ENCODE measurements around the gene PNPO. TPM values are rescaled to one million over a fixed set of nuclear protein-coding genes. Genes with fewer than 3 reads are reported as not detected.

Gene PNPO
- polyA plus RNA-seq = 1 to 10 TPM; 6.2 to 9.6 (median 9.2) TPM

GRCh38 chr17:47941246-47942095 lies at the start of gene PNPO:
TSS of gene PNPO (plus strand) at chr17:47941571. CDS start at chr17:47941676, 105 bp downstream.
- peak within 1 kb of the TSS; percentile 2 for H3K27ac ChIP-seq (ENCODE audit: low read depth, low read length)
- WGBS, 3 donors = 1 to 3% (median 1%) methylated on average over 50 of the region's 50 CpGs

GRCh38 chr17:47894498-47895346 lies 46.6 kb upstream of the PNPO start:
- WGBS, 3 donors = 26 to 41% (median 39%) methylated on average over 11 of the region's 11 CpGs
- H3K27ac ChIP-seq (ENCODE audit: low read depth, low read length) = no peak overlapping the region

GRCh38 chr17:47895347-47895855 lies 46.0 kb upstream of the PNPO start:
- 0 to 1% (median 1%) methylated on average over 25 of the region's 25 CpGs for WGBS, 3 donors
- H3K27ac ChIP-seq (ENCODE audit: low read depth, low read length) = peak overlapping the region; percentile 34

GRCh38 chr17:47895856-47896671 lies 45.3 kb upstream of the PNPO start, which contains the start of gene SP2:
TSS of gene SP2 (plus strand) at chr17:47896236. CDS start at chr17:47896287, 51 bp downstream.
- H3K27ac ChIP-seq (ENCODE audit: low read depth, low read length) = peak within 1 kb of the TSS; percentile 99
- WGBS, 3 donors = 0 to 1% (median 1%) methylated on average over 45 to 70 of the region's 70 CpGs

GRCh38 chr17:47896672-47897490 lies 44.5 kb upstream of the PNPO start:
- WGBS, 3 donors = 2% methylated on average over 22 of the region's 22 CpGs
- H3K27ac ChIP-seq (ENCODE audit: low read depth, low read length) = peak overlapping the region; percentile 99

- H3K27ac ChIP-seq (ENCODE audit: low read depth, low read length) = no peak overlapping the region
- 69 to 74% (median 74%) methylated on average over 5 of the region's 5 CpGs for WGBS, 3 donors
Measured at GRCh38 chr17:47897561-47897960, 43.8 kb upstream of the PNPO start.

- no peak overlapping the region for H3K27ac ChIP-seq (ENCODE audit: low read depth, low read length)
Measured at GRCh38 chr17:47898241-47898640, 43.1 kb upstream of the PNPO start.

- WGBS, 3 donors = 64 to 80% (median 70%) methylated on average over 5 of the region's 5 CpGs
- no peak overlapping the region for H3K27ac ChIP-seq (ENCODE audit: low read depth, low read length)
Measured at GRCh38 chr17:47899643-47900042, 41.7 kb upstream of the PNPO start.

- no peak overlapping the region for H3K27ac ChIP-seq (ENCODE audit: low read depth, low read length)
- 85 to 88% (median 87%) methylated on average over 7 of the region's 7 CpGs for WGBS, 3 donors
Measured at GRCh38 chr17:47901423-47901822, 39.9 kb upstream of the PNPO start.

- WGBS, 3 donors = 67 to 85% (median 83%) methylated on average over 4 of the region's 4 CpGs
- no peak overlapping the region for H3K27ac ChIP-seq (ENCODE audit: low read depth, low read length)
Measured at GRCh38 chr17:47902039-47902744, 39.2 kb upstream of the PNPO start.

GRCh38 chr17:47905221-47905733 lies 36.1 kb upstream of the PNPO start:
- H3K27ac ChIP-seq (ENCODE audit: low read depth, low read length) = peak overlapping the region; percentile 17
- 37 to 54% (median 46%) methylated on average over 8 of the region's 8 CpGs for WGBS, 3 donors

- 90 to 96% (median 93%) methylated on average over 3 of the region's 3 CpGs for WGBS, 3 donors
- no peak overlapping the region for H3K27ac ChIP-seq (ENCODE audit: low read depth, low read length)
Measured at GRCh38 chr17:47906443-47906842, 34.9 kb upstream of the PNPO start.

GRCh38 chr17:47907932-47908562 lies 33.3 kb upstream of the PNPO start:
- 49 to 77% (median 52%) methylated on average over 8 of the region's 8 CpGs for WGBS, 3 donors
- H3K27ac ChIP-seq (ENCODE audit: low read depth, low read length) = no peak overlapping the region

GRCh38 chr17:47913050-47913449 lies 28.3 kb upstream of the PNPO start:
- 95 to 98% (median 97%) methylated on average over 2 of the region's 2 CpGs for WGBS, 3 donors
- H3K27ac ChIP-seq (ENCODE audit: low read depth, low read length) = no peak overlapping the region

- WGBS, 3 donors = 53 to 77% (median 66%) methylated on average over 4 of the region's 4 CpGs
- H3K27ac ChIP-seq (ENCODE audit: low read depth, low read length) = no peak overlapping the region
Measured at GRCh38 chr17:47914306-47914948, 26.9 kb upstream of the PNPO start.
